ENCODE measurements around the gene NKPD1. TPM values are rescaled to one million over a fixed set of nuclear protein-coding genes. Genes with fewer than 3 reads are reported as not detected.

NKPD1 gene
- total RNA-seq: under 0.01 and 0.56 TPM in 2 replicates

GRCh38 chr19:45160870-45161737, at the start of gene NKPD1:
Gene NKPD1, minus strand, starts transcription at chr19:45160982. Its CDS starts 832 bp downstream, at chr19:45160150.

DNA sequence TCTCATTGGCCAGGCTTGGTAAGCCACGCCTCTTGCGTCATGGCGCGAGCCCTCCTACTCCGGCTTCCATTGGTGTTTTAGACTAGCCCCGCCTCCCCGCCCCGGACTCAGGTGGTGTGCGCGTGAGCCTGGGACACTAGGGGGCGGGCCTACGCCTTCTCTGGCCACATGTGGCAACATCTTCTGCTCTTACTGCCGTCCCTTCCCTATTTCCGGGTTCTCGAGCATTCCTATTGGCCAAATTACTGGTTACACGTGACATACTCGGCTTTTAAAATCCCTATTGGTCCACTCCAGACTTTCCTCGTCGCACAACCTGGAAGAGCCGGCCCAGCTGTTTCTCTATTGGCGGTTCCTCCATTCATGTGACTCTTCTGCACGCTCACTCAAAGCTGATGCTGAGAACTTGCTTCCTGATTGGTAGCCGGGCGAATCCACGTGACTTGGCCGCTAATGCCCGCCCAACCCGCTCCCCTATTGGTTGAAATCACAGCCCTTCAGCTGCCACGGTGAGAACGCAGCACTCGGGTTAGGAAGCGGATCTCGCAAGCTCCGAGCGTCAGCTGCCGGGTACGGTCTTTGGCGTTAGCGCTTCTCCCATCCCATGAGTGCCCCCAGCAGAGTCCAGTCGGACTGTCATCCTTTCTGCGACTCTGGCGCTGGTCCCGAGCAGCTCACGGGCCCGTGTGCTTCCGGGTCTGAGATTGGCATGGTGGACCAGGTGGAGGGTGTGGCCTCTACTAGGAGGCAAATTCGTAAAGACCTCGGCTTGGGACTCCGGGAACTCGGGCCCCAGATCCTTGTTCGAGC, 17.7 kb upstream of the NKPD1 start, which contains the start of gene BLOC1S3:
TSS of gene BLOC1S3 (plus strand) at position 523 of the 810 bp plus-strand sequence. CDS start 513 bp downstream, outside the sequence.

DNA sequence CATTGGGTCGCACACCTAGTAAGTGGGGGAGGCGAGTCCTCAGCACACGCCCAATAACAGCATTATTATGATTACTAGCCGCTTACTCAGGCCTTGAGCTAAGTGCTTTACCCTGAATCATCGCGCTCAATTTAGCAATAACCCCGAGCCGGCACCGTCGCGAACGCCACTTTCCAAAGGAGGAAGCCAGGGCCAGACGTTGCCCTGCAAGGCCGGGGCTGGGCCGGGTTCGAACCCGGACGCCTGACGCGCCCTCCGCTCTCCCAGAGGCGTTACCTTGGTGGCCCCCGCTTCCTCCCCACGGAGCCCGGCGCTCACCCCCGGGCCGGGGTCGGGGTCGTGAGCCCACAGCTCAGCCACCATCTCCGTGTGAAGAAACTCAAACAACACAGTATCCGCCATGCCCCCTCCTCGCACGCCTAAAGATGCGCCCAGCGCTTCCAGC, 17.1 kb upstream of the NKPD1 start, which contains the start of gene TRAPPC6A:
TSS of gene TRAPPC6A (minus strand) at position 421 of the 445 bp plus-strand sequence. CDS start at position 402, 19 bp downstream.

Other genes starting within 250 kb of the NKPD1 start
- 1.3 and 3.4 TPM in 2 replicates for gene APOC1, start 246.4 kb downstream of the NKPD1 start, total RNA-seq
- gene APOC4, start 218.7 kb downstream of the NKPD1 start, total RNA-seq: not detected in 2 replicates
- not detected in 2 replicates for gene APOC2, start 214.9 kb downstream of the NKPD1 start, total RNA-seq
- 37.4 and 40.3 TPM in 2 replicates for gene CLPTM1, start 205.6 kb downstream of the NKPD1 start, total RNA-seq
- gene RELB, start 159.5 kb downstream of the NKPD1 start, total RNA-seq: 5.0 and 11.0 TPM in 2 replicates
- gene CLASRP, start 121.9 kb downstream of the NKPD1 start, total RNA-seq: 9.9 and 11.9 TPM in 2 replicates
- under 0.01 TPM in 1 of 2 replicates, not detected in the other for gene ZNF296, start 84.5 kb downstream of the NKPD1 start, total RNA-seq
- 23.1 and 28.0 TPM in 2 replicates for gene GEMIN7, start 81.7 kb downstream of the NKPD1 start, total RNA-seq
- gene PPP1R37, start 67.8 kb downstream of the NKPD1 start, total RNA-seq: 29.7 and 49.9 TPM in 2 replicates
- gene TRAPPC6A, start 17.3 kb upstream of the NKPD1 start, total RNA-seq: 5.0 and 10.4 TPM in 2 replicates
- gene BLOC1S3, start 17.8 kb upstream of the NKPD1 start, total RNA-seq: 3.8 and 4.5 TPM in 2 replicates
- gene EXOC3L2, start 84.4 kb upstream of the NKPD1 start, total RNA-seq: 0.28 TPM in 1 of 2 replicates, not detected in the other
- 8.8 and 9.6 TPM in 2 replicates for gene MARK4, start 90.3 kb upstream of the NKPD1 start, total RNA-seq
- gene CKM, start 161.9 kb upstream of the NKPD1 start, total RNA-seq: under 0.01 TPM in 1 of 2 replicates, not detected in the other
- gene KLC3, start 179.8 kb upstream of the NKPD1 start, total RNA-seq: under 0.01 and 0.19 TPM in 2 replicates
- 28.5 and 50.2 TPM in 2 replicates for gene ERCC2, start 209.6 kb upstream of the NKPD1 start, total RNA-seq
- 1.7 and 6.5 TPM in 2 replicates for gene PPP1R13L, start 244.1 kb upstream of the NKPD1 start, total RNA-seq
- gene POLR1G, start 245.7 kb upstream of the NKPD1 start, total RNA-seq: 12.4 and 29.9 TPM in 2 replicates